ENCODE measurements around the gene TPRX1.
A peak's percentile ranks its signal among the peaks of the same experiment; 100 is the strongest.
"Not testable (repeated sequence)": the region's sequence is repeated elsewhere in the genome, so short reads cannot be mapped to it uniquely, and the experiment has no call there.

The TPRX1 gene

DNA sequence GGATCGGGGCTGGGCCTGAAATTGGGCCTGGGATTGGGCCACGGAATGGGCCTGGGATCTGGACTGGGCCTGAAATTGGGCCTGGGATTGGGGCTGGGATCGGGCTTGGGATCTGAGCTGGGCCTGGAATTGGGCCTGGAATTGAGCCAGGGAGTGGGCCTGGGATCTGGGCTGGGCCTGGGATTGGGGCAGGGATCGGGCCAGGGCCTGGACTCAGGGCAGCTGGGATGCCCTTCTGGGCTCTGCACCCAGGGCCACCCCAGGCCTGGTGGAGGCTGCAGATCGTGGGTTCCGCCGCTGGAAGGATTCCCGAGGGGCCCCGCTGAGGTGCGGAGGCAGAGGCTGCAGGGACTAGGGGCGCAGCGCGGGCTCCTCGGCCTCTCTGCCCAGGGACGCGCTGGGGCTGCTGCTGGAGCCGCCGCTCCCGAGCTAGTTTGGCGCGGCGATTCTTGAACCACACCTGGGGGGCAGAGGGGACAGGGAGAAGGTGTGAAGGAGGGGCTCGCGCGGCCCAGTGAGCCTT lies 1.8 kb downstream of the TPRX1 start:
- DNase-seq (ENCODE audit: low read depth) = no peak

DNA sequence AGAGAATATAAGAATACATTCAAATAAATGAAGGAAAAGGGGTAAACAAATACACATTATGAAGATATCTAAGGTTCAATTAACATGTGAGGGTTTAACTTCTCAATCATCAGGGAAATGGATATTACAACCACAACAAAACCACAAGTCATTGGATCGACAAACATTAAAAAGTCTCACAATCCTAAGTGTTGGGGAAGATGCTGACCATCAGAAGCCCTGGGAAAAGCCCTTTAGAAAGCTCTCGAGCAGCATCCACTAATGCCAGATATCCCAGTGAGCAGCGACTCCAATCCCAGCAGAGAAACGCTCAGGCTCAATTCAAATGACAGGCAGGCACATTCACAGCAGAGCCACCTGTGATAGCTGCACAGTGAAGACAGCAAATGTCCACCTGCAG lies 3.1 kb downstream of the TPRX1 start:
- no peak for DNase-seq (ENCODE audit: low read depth)

DNA sequence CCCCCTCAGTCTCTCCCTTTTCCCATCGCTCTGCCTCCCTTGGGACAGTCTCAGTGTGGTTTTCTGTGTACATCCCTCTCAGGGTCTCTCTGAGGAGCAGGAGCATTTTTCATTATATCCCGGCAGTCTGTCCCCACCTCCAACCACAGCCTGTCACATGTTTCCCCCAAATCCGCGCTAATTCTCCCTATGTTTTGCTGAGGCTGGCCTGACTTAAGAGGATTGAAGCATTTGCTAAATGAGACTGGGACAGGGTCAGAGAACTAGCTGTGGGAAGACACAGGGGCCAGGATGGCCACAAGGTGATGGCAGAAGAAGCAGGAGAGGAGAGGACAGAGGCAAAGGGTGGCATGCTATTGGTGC lies 5.5 kb downstream of the TPRX1 start:
- DNase-seq (ENCODE audit: low read depth) = no peak

DNA sequence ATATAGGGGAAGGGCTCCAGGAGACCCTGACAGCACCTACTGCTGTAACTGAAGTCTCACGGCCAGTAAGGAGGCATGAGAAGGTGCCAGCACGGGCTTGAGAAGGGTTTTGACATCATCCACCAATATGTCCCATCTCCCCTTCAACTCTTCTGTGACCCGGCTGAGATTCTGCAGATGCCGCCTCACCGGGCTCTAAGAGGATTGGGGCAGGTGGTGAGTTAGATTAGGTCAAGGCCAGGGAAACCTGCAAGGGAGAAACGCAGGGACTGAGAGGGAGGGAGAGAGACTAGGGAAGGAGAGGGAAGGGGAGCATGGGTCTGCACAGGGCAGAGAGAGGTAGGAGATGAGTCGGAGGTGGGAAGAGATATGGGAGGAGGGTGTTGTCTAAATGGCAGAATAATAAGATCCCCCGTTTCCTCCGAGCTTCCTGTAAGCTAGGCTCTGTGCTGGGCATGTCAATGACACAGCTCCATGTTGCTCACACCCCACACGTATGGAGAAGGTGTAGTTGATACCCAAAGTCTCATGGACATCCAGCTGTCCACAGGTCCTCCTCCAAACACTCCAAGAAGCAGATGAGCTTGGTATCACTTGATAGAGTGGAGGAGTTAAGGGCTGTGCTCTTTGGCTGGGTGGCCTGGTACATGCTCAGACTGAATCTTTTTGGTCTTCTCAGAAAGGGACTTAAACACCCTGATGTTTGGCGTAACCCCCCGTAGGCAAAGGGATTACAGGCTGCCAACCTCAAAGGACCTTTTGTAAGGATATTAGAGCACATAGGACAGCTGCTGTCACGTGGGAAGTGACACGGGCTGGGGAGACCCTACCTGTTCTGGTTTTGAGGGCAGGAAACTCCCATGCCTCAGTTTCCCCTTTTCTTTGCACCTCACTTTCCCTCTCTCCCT lies 6.1 kb downstream of the TPRX1 start:
- DNase-seq (ENCODE audit: low read depth) = no peak

DNA sequence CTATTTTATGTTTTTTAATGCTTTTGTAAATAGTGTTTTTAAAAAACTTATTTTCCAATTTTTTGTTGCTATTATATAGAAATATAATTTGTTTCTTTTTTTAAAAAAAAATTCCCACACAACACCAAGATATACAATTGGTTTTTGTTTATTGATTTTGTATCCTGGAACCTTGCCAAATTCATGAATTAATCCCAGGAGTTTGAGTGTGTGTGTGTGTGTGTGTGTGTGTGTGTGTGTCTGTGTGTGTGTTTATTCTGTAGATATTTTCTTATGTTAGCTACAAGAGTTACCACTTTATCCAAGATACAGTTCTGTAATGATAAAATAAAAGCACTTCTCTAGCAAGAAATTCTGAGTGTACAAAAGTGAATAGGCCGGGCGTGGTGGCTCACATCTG lies 7.6 kb downstream of the TPRX1 start:
- DNase-seq (ENCODE audit: low read depth) = no peak

DNA sequence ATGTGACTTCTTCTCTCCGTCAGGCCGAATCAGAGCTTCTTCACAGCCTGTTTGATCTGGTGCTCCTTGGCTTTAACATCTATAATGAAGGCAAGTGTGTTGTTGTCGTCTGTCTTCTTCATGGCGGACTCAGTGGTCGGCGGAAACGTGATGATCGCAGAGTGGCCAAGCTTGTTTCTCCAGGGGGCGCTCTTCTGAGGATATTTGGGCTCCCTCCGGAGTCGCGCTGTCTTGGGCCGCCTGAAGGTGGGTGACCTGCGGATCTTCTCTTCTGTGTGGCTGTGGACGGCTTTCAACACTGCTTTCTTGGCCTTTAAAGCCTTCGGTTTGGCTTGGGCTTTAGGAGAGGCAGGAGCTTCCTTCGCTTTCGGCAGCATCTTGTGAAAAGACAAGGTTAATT lies 9.8 kb downstream of the TPRX1 start:
- DNase-seq (ENCODE audit: low read depth) = no peak

DNA sequence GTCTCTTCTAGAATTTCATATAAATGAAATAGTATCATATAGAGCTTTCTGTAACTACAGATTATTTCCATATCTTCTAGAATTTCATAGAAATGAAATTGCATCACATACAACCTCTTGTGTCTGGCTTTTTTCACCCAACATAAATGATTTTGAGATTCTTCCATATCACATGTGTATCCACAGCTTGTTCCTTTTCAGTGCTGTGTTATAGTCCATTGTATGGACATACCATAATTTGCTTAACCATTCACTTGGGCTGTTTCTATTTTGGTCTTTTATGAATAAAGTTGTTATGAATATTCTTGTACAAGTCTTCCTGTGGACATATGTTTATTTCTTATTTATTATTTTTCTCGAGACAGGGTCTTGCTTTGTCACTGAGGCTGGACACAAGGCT lies 11.7 kb downstream of the TPRX1 start:
- no peak for DNase-seq (ENCODE audit: low read depth)

DNA sequence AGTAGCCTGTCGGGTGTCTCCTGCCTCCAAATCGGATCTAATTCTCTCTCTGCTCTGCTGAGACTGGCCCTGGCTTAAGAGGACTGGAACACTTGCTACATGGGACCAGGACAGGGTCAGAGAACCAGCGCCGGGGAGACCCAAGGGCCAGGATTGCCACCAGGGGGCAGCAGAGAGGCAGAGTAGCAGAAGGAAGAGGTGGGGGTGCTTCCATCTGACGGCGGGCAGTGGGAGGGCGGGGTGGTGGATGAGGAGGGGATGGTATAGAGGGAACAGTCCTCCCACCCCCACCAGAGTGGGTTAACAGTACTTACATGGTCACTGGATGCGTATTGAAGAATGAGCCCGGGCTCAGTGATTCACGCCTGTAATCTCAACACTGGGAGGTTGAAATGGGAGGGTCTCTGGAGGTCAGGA lies 13.9 kb downstream of the TPRX1 start:
- peak; percentile 93 for DNase-seq (ENCODE audit: low read depth)

DNA sequence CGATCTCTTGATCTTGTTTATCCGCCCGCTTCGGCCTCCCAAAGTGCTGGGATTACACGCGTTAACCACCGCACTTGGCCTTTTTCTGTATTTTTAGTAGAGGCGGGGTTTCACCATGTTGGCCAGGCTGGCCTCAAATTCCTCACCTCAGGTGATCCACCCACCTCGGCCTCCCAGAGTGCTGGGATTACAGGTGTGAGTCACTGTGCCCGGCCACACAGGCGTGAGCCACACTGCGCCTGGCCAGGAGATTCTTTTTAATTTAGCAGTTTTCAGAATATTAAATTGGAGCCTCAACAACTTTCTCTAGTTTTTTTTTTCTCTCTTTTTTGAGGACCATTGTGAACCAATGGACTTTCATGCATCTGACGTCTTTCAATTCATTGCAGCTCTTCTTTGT lies 14.5 kb downstream of the TPRX1 start:
- DNase-seq (ENCODE audit: low read depth) = not testable (repeated sequence)

DNA sequence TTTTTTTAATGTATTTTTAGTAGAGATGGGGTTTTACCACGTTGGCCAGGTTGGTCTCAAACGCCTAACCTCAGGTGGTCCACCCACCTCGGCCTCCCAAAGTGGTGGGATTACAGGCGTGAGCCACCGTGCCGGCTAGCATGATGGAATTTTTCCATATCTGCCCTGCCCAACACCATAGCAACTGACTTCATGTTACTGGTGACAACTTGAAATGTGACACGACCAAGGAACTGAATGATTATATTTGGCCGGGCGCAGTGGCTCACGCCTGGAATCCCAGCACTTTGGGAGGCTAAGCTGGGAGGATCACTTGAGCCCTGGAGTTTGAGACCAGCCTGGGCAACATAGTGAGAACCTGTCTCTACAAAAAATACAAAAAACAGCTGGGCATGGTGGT lies 17.0 kb downstream of the TPRX1 start:
- not testable (repeated sequence) for DNase-seq (ENCODE audit: low read depth)

DNA sequence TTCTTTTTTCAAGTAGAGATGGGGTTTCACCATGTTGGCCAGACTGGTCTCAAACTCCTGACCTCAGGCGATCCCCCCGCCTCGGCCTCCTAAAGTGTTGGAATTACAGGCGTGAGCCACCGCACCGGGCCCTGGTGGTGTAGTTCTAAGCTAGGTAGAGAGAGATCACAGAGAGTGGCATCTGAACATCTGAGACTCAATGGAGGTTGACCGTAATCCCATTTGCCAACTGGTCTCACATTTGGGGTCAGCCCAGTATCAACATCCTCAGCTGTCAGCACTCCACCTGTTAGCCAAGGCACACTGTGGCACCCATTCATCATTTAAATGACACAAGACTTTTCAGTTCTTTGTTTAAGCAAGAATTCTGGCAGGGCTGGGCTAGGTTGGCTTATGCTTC lies 17.8 kb downstream of the TPRX1 start:
- DNase-seq (ENCODE audit: low read depth) = no peak

DNA sequence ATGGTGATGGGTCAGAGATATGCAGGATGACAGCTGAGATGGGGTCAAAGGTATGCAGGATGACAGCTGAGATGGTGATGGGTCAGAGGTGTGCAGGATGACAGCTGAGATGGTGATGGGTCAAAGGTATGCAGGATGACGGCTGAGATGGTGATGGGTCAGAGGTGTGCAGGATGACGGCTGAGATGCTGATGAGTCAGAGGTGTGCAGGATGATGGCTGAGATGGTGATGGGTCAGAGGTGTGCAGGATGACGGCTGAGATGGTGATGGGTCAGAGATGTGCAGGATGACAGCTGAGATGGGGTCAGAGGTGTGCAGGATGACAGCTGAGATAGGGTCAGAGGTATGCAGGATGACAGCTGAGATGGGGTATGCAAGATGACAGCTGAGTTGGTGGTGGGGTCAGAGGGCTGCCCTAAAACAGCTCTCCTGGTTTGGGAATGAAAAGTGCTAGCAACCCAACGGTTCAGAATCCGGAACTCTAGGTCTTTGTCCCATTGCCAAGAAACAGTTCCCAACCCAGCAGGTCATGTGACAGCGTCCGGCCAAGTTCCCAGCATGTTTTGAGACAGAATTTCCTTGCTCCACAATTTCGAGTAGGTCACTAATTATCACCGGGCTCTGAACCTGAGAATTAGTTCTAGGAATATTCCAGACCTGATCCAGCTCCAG lies 22.6 kb downstream of the TPRX1 start:
- DNase-seq (ENCODE audit: low read depth) = no peak

DNA sequence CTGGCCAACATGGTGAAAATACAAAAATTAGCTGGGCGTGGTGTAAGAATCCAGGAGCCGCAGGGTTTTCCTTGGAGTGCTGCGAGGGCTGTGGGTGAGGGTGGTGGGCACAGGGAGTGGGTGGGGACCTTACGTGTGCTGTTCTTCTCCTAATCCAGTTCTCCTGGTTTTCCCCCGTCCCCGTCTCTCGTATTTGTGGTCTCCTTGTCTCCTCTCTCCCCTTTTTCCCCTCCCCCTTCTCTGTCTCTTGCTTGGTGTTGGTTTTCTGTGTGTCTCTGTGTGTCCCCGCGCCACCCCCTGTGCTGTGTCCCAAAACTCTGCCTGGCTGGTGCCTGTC lies 24.2 kb downstream of the TPRX1 start:
- no peak for DNase-seq (ENCODE audit: low read depth)

DNA sequence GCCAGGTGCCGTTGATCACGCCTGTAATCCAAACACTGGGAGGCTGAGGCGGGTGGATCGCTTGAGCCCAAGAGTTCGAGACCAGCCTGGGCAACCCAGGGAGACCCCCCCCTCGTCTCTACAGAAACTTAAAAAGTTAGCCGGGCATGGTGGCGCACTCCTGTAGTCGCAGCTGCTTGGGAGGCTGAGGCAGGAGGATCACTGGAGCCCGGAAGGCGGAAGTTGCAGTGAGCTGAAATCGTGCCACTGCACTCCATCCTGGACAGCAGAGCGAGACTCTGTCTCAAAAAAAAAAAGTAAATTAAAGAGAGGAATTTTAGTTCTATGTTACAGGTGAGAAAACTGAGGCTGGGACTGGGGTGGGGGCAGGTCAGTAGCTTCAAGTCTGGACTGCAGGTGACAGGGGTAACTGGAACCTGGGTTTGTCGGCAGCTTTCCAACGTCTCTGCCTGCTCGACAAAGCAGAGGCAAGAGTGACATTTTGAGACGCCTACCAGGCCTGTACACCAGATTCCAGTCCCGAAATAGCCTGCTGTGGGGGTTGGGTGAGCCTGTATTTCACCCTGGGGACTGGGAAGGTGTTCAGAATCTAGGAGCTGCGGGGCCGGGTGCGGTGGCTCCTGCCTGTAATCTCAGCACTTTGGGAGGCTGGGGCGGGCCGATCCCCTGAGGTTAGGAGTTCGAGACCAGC lies 24.7 kb downstream of the TPRX1 start:
- DNase-seq (ENCODE audit: low read depth) = no peak

DNA sequence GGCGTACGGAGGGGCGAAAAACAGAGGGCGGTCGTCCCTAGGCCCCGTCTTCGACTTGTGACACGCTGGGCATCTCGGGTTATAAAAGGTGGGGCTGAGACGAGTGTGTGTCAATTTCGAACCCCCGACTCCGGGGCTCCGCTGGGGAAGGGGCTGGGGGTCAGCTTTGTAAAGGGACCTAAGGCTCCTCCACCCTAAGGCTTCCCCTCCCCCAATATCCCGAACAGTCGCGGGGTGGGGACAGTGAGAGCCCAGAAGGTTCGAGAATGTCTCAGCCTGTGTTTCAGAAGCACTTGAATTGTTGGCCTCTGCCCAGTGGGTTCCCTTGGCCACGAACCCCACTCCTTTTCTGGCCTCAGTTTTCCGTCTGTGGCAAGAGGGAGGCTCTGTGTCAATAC lies 25.4 kb downstream of the TPRX1 start:
- no peak for DNase-seq (ENCODE audit: low read depth)

DNA sequence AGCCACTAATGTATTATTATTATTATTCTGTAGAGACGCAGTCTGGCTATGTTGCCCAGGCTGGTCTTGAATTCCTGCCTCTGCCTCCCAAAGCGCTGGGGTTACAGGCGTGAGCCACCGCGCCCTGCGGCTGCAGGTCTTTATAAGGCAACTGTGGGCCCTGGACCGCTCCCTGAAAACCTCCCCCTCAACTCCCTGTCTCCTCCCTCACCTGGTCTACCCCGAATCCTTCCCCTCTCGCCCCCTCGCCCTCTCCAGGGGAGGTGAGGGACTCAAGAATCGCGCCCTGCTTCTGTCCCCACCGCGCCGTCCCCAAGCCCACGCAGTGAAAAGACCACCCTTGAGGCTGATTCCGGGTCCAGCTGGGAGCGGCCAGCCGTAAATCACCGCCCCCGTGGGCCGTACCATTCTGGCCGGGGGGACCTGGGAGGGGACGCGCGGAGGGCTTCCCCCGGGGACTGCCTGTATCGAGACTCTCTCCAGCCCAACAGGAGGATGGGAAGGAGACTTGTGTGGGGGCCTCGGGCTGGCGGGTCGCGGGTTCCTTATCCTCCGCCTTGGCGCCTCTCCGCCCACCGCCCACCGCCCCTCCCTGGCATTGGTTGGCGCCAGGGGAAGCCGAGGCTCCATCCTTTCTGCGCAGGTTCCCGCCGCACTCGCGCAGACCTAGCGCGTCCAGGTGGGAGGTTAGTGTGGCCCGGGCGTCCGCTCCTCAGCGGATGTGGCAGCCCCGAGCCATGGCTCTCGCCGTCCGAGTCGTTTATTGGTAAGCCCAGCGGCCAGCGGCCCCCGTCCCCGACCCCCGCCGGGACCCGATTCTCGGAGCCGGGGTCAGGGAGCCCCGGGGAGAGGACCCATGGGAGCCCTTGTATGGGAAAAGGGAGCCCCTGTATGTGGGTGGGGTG lies 26.1 kb downstream of the TPRX1 start, which contains the start of gene SELENOW:
Gene SELENOW, plus strand, starts transcription at position 655 of the 905 bp plus-strand sequence. Its CDS starts 83 bp downstream, at position 738.
- DNase-seq (ENCODE audit: low read depth) = peak; percentile 74

DNA sequence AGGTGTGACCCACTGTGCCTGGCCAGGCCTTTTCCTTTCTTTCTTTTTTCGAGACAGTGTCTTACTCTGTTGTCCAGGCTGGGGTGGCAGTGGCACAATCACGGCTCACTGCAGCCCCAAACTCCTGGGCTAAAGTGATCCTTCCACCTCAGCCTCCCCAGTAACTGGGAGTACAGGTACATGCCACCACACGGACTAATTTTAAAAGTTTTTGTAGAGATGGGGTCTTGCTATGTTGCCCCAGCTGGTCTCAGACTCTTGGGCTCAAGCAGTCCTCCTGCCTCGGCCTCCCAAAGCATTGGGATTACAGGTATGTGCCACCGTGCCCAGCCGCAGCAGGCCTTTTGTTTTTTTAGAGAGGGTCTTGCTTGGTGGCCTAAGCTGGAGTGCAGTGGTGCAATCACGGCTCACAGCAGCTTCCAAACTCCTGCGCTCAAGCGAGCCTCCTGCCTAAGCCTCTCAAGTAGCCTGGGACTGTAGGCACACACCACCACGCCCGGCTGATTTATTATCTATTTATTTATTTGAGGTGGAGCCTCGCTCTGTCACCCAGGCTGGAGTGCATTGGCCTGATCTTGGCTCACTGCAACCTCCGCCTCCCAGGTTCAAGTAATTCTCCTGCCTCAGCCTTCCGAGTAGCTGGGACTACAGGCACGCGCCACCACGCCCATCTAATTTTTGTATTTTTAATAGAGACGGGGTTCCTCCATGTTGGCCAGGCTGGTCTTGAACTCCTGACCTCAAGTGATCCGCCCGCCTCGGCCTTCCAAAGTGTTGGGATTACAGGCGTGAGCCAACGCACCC lies 26.9 kb downstream of the TPRX1 start:
- DNase-seq (ENCODE audit: low read depth) = not testable (repeated sequence)

DNA sequence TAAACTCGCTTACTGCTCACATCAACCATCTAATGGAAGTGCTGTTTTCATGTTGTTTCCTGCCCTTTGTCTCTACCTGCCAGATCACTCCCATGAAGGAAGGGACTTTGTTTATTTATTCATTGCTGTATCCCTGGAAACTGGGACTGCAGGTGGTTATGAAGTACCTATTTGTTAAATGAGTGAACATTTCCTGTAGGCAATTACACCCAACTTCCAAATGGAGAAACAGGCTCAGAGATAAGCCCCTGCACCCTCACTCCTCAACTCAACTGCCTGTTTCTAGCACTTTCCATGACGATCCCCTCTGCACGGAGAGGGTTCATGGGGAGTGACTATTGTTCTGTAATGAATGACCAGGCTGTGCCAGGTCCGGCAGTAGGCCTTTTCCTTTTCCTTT lies 27.8 kb downstream of the TPRX1 start:
- DNase-seq (ENCODE audit: low read depth) = no peak

DNA sequence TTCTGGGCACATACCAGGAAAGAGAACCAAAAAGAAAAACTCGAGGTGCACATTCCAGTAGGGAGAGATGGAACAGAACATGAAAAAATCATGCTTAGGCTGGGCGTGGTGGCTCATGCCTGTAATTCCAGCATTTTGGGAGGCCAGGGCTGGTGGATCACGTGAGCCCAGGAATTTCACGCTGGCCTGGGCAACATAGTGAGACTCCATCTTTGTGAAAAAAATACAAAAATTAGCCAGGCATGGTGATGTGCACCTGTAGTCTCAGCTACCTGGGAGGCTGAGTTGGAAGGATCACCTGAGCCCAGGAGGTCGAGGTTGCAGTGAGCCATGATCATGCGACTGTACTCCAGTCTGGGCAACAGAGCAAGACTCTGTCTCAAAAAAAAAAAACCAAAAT lies 33.1 kb downstream of the TPRX1 start:
- not testable (repeated sequence) for DNase-seq (ENCODE audit: low read depth)

DNA sequence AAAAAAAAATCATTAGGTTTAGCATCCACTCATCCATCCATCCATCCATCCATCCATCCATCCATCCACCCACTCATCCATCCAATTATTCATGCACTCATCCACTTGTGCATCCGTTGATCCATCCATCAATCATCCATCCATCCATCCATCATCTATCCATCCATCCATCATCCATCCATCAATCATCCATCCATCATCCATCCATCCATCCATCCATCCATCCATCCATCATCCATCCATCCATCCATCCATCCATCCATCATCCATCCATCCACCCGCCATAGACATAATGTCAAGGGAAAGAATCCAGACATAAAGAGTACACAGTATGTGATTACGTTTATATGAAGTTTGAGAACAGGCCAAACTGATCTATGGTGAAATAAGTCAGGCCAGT lies 34.8 kb downstream of the TPRX1 start:
- DNase-seq (ENCODE audit: low read depth) = no peak

DNA sequence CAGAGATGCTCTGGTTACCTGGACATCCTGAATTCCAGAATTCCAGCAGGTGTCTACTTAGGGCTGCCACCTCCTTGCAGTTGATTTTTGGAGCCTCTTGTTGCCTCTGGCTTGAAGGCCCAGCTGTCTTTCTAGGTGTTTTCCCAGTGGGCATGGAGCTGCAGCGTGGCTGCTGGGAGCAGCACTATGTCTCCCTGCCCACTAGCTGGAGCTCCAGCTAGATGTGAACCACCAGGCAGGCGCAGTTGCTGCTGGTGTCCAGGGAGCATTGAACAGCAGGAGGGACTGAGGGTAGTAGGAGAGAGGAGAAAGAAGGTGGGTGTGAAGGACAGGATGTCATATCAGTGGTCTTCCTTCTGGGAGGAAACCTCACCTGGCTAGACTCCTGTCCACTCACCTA lies 35.7 kb downstream of the TPRX1 start:
- DNase-seq (ENCODE audit: low read depth) = no peak
